WTC11 (cell line): ENCODE measurements around the gene SMCP. TPM values are rescaled to one million over a fixed set of nuclear protein-coding genes. Genes with fewer than 3 reads are reported as not detected.

Experiments
- ATAC-seq: fragments of 200-7000 bp; cut with Tn5 transposase; 2 replicates; pipeline ENCODE4 v1.10.0; 2021; ENCODE audit warnings: mild to moderate bottlenecking, moderate library complexity
- CTCF ChIA-PET: fragments of 300-600 bp; sonication (Branson Sonifier 250); formaldehyde crosslinking; loops from one replicate; lab custom pipeline; 2021; ENCODE audit warnings: antibody characterized with exemption; lab: Charles Lee
- POLR2A ChIA-PET: fragments of 350-600 bp; sonication (Branson Sonifier 250); formaldehyde crosslinking; loops from one replicate; lab custom pipeline; 2021; ENCODE audit warnings: antibody characterized with exemption; lab: Charles Lee
- DNase-seq: peaks from one replicate; pipeline ENCODE4 v3.0.0; 2021; ENCODE audit warnings: low spot score
- H3K27ac Mint-ChIP-seq: 2 replicates; pipeline ENCODE4 v1.8.0; 2021; ENCODE audit warnings: mixed read lengths
- H3K27me3 Mint-ChIP-seq: 2 replicates; pipeline ENCODE4 v1.8.0; 2021; ENCODE audit warnings: low read depth, mild to moderate bottlenecking, moderate library complexity, mixed read lengths
- H3K36me3 Mint-ChIP-seq: 2 replicates; pipeline ENCODE4 v1.8.0; 2021; ENCODE audit warnings: mixed read lengths
- H3K4me1 Mint-ChIP-seq: 2 replicates; pipeline ENCODE4 v1.8.0; 2022; ENCODE audit warnings: mixed read lengths
- H3K4me3 Mint-ChIP-seq: 2 replicates; pipeline ENCODE4 v1.8.0; 2021; ENCODE audit warnings: mild to moderate bottlenecking, moderate library complexity, mixed read lengths
- H3K9me3 Mint-ChIP-seq: 2 replicates; pipeline ENCODE4 v1.8.0; 2021; ENCODE audit warnings: mixed read lengths
- FOXP1 ChIP-seq: sonication (generic); formaldehyde crosslinking; IDR thresholded peaks from 2 replicates; pipeline ENCODE4 v1.8.0; 2022; ENCODE audit warnings: missing genetic modification reagents, mild to moderate bottlenecking, moderate library complexity, borderline replicate concordance
- MXD4 ChIP-seq: fragments of 250-450 bp; sonication (Bioruptor Pico); IDR thresholded peaks from 2 replicates; pipeline ENCODE4 v1.8.0; 2021; ENCODE audit warnings: mild to moderate bottlenecking, moderate library complexity, borderline replicate concordance
- NR1H2 ChIP-seq: sonication (generic); formaldehyde crosslinking; IDR thresholded peaks from 2 replicates; pipeline ENCODE4 v1.9.0; 2021; ENCODE audit warnings: mild to moderate bottlenecking, moderate library complexity, missing genetic modification reagents
- NR2C2 ChIP-seq: sonication (generic); formaldehyde crosslinking; IDR thresholded peaks from 2 replicates; pipeline ENCODE4 v1.8.0; 2022; ENCODE audit warnings: mild to moderate bottlenecking, missing genetic modification reagents
- RORB ChIP-seq: fragments of 250-450 bp; sonication (Bioruptor Pico); IDR thresholded peaks from 2 replicates; pipeline ENCODE4 v1.9.0; 2021; ENCODE audit warnings: mild to moderate bottlenecking
- SP1 ChIP-seq: sonication (generic); formaldehyde crosslinking; conservative IDR thresholded peaks from 2 replicates; pipeline ENCODE4 v1.8.1; 2022; ENCODE audit warnings: missing genetic modification reagents
- ZNF219 ChIP-seq: sonication (generic); formaldehyde crosslinking; IDR thresholded peaks from 2 replicates; pipeline ENCODE4 v1.8.0; 2023; ENCODE audit warnings: missing genetic modification reagents, mild to moderate bottlenecking, borderline replicate concordance
- ZNF423 ChIP-seq: fragments of 250-450 bp; sonication (Bioruptor Pico); IDR thresholded peaks from 2 replicates; pipeline ENCODE4 v2.1.2; 2022; ENCODE audit warnings: mild to moderate bottlenecking, moderate library complexity
- total RNA-seq: library from RNA; stranded (reverse); gene quantifications from 3 replicates; pipeline ENCODE4 v1.2.3, GENCODE V29; 2021
- TF ChIP-seq, protein P1 (sequence below): fragments of 250-450 bp; sonication (Bioruptor Pico); IDR thresholded peaks from 2 replicates; pipeline ENCODE4 v2.1.2; 2022; ENCODE audit warnings: mild to moderate bottlenecking, moderate library complexity
- TF ChIP-seq, protein P2 (sequence below): sonication (generic); formaldehyde crosslinking; IDR thresholded peaks from 2 replicates; pipeline ENCODE4 v1.8.1; 2023; ENCODE audit warnings: mild to moderate bottlenecking, missing genetic modification reagents, moderate library complexity
- TF ChIP-seq, protein P3 (sequence below): fragments of 250-450 bp; sonication (Bioruptor Pico); IDR thresholded peaks from 2 replicates; pipeline ENCODE4 v1.9.0; 2021; ENCODE audit warnings: mild to moderate bottlenecking
- TF ChIP-seq, protein P4 (sequence below): sonication (generic); formaldehyde crosslinking; IDR thresholded peaks from 2 replicates; pipeline ENCODE4 v1.8.1; 2023; ENCODE audit warnings: mild to moderate bottlenecking, missing genetic modification reagents
- TF ChIP-seq, protein P5 (sequence below): fragments of 250-450 bp; sonication (Bioruptor Pico); IDR thresholded peaks from 2 replicates; pipeline ENCODE4 v1.9.0; 2021; ENCODE audit warnings: mild to moderate bottlenecking, borderline replicate concordance
- TF ChIP-seq, protein P6 (sequence below): sonication (generic); formaldehyde crosslinking; IDR thresholded peaks from 2 replicates; pipeline ENCODE4 v1.8.0; 2022; ENCODE audit warnings: mild to moderate bottlenecking, missing genetic modification reagents

The SMCP gene
- total RNA-seq, 1 experiment from 2014 or later: not detected

DNA sequence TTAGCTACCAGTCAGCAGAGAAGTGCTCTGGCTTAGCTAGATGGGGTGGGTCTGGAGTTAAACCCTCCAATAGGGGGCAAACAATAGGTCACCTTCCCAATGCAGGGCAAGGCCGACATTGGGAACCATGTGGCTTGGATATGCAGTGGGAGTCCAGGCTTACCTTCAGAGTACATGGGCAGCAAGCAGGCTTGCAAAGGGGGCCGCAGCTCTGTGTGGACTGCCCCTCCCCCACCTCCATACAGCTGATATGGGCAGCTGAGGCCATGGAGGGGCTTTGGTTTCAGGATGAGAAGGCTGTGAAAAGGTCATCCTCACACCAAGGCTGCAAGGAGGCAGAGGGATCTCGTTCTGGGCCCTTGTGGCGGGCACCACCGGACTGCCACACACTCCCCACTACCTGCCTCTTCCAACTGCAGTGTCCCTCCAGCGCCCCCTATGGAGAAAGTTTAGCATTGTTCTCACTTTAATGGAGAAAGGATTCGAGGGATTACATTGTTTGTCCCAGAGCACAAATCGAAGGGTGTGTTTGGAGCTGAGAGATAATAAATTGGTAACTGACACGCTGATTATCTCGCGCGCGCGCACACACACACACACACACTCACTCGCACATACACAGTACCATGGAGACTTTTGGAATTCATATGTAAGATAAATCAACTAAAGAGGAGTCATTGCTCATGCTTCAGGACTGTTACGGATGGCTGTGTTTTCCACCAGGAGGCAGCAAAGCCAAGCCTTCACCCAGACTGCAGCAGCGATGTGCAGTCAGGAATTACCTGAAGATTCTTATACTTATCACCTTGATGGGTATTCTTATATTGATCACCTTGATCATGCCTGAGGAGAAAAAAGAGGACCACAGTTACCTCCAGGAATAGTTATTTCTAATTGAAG, 7.0 kb upstream of the SMCP start (continued):
- TF ChIP-seq, protein P1, sequence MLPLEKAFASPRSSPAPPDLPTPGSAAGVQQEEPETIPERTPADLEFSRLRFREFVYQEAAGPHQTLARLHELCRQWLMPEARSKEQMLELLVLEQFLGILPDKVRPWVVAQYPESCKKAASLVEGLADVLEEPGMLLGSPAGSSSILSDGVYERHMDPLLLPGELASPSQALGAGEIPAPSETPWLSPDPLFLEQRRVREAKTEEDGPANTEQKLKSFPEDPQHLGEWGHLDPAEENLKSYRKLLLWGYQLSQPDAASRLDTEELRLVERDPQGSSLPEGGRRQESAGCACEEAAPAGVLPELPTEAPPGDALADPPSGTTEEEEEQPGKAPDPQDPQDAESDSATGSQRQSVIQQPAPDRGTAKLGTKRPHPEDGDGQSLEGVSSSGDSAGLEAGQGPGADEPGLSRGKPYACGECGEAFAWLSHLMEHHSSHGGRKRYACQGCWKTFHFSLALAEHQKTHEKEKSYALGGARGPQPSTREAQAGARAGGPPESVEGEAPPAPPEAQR: no peak

DNA sequence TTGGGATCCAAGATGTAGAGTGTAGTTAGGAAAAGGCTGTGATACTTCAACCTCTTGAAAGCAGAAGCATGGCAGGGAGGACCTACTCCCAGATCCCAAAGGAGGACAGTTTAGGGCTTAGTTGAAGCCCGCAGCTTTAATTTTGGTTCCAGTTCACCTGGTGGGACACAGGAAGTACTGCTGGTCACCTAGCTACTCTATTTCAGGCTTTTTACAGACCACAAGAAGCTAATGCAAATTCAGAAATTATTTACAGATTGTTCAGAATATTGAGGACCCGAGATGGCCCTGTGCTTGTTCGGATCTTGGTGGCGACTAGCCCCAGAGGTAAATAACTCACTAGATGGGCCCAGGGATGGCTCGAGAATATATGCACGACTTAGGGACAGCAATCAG, 6.4 kb upstream of the SMCP start:
- Mint-ChIP-seq H3K4me3 (no peak overlapping the region), H3K36me3 (no peaks in the 10 kb centered on the region), H3K27ac (no peak overlapping the region), H3K9me3 (no peaks in the 10 kb centered on the region), H3K4me1 (no peaks in the 10 kb centered on the region), H3K27me3 (no peaks in the 10 kb centered on the region; the same call in 1 of the 2 replicates)
- POLR2A ChIA-PET: no interaction called here
- no peak for DNase-seq
- TF ChIP-seq, protein P2, sequence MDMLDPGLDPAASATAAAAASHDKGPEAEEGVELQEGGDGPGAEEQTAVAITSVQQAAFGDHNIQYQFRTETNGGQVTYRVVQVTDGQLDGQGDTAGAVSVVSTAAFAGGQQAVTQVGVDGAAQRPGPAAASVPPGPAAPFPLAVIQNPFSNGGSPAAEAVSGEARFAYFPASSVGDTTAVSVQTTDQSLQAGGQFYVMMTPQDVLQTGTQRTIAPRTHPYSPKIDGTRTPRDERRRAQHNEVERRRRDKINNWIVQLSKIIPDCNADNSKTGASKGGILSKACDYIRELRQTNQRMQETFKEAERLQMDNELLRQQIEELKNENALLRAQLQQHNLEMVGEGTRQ (CRISPR knock-in tag): no peak
- TF ChIP-seq NR2C2 (CRISPR knock-in tag): no peak
- TF ChIP-seq ZNF219 (CRISPR knock-in tag): no peak
- TF ChIP-seq, protein P3, sequence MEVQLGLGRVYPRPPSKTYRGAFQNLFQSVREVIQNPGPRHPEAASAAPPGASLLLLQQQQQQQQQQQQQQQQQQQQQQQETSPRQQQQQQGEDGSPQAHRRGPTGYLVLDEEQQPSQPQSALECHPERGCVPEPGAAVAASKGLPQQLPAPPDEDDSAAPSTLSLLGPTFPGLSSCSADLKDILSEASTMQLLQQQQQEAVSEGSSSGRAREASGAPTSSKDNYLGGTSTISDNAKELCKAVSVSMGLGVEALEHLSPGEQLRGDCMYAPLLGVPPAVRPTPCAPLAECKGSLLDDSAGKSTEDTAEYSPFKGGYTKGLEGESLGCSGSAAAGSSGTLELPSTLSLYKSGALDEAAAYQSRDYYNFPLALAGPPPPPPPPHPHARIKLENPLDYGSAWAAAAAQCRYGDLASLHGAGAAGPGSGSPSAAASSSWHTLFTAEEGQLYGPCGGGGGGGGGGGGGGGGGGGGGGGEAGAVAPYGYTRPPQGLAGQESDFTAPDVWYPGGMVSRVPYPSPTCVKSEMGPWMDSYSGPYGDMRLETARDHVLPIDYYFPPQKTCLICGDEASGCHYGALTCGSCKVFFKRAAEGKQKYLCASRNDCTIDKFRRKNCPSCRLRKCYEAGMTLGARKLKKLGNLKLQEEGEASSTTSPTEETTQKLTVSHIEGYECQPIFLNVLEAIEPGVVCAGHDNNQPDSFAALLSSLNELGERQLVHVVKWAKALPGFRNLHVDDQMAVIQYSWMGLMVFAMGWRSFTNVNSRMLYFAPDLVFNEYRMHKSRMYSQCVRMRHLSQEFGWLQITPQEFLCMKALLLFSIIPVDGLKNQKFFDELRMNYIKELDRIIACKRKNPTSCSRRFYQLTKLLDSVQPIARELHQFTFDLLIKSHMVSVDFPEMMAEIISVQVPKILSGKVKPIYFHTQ (CRISPR knock-in tag): no peak
- TF ChIP-seq, protein P4, sequence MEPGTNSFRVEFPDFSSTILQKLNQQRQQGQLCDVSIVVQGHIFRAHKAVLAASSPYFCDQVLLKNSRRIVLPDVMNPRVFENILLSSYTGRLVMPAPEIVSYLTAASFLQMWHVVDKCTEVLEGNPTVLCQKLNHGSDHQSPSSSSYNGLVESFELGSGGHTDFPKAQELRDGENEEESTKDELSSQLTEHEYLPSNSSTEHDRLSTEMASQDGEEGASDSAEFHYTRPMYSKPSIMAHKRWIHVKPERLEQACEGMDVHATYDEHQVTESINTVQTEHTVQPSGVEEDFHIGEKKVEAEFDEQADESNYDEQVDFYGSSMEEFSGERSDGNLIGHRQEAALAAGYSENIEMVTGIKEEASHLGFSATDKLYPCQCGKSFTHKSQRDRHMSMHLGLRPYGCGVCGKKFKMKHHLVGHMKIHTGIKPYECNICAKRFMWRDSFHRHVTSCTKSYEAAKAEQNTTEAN (CRISPR knock-in tag): no peak
- no peak for TF ChIP-seq SP1 (CRISPR knock-in tag)
- TF ChIP-seq FOXP1: no peak
- TF ChIP-seq, protein P5, sequence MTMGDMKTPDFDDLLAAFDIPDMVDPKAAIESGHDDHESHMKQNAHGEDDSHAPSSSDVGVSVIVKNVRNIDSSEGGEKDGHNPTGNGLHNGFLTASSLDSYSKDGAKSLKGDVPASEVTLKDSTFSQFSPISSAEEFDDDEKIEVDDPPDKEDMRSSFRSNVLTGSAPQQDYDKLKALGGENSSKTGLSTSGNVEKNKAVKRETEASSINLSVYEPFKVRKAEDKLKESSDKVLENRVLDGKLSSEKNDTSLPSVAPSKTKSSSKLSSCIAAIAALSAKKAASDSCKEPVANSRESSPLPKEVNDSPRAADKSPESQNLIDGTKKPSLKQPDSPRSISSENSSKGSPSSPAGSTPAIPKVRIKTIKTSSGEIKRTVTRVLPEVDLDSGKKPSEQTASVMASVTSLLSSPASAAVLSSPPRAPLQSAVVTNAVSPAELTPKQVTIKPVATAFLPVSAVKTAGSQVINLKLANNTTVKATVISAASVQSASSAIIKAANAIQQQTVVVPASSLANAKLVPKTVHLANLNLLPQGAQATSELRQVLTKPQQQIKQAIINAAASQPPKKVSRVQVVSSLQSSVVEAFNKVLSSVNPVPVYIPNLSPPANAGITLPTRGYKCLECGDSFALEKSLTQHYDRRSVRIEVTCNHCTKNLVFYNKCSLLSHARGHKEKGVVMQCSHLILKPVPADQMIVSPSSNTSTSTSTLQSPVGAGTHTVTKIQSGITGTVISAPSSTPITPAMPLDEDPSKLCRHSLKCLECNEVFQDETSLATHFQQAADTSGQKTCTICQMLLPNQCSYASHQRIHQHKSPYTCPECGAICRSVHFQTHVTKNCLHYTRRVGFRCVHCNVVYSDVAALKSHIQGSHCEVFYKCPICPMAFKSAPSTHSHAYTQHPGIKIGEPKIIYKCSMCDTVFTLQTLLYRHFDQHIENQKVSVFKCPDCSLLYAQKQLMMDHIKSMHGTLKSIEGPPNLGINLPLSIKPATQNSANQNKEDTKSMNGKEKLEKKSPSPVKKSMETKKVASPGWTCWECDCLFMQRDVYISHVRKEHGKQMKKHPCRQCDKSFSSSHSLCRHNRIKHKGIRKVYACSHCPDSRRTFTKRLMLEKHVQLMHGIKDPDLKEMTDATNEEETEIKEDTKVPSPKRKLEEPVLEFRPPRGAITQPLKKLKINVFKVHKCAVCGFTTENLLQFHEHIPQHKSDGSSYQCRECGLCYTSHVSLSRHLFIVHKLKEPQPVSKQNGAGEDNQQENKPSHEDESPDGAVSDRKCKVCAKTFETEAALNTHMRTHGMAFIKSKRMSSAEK (CRISPR knock-in tag): no peak
- TF ChIP-seq RORB (CRISPR knock-in tag): no peak
- no peak for TF ChIP-seq NR1H2 (CRISPR knock-in tag)
- TF ChIP-seq, protein P6, sequence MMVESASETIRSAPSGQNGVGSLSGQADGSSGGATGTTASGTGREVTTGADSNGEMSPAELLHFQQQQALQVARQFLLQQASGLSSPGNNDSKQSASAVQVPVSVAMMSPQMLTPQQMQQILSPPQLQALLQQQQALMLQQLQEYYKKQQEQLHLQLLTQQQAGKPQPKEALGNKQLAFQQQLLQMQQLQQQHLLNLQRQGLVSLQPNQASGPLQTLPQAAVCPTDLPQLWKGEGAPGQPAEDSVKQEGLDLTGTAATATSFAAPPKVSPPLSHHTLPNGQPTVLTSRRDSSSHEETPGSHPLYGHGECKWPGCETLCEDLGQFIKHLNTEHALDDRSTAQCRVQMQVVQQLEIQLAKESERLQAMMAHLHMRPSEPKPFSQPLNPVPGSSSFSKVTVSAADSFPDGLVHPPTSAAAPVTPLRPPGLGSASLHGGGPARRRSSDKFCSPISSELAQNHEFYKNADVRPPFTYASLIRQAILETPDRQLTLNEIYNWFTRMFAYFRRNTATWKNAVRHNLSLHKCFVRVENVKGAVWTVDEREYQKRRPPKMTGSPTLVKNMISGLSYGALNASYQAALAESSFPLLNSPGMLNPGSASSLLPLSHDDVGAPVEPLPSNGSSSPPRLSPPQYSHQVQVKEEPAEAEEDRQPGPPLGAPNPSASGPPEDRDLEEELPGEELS: no peak
- no peak for TF ChIP-seq MXD4
- no peak for TF ChIP-seq ZNF423 (CRISPR knock-in tag)
- no peak for ATAC-seq
- CTCF ChIA-PET: interaction anchor here (0.7 to 4.0 kb wide), 12 partner anchors 15 to 362 kb away, joined by 3 to 82 read pairs (median 8); no protein-coding TSS in a partner anchor
